GM21390 (cell line): ENCODE results near the gene NUP50.

Source experiments
- ATAC-seq: cut with Tn5 transposase; IDR thresholded peaks from one replicate; pipeline ENCODE4 v1.9.1; 2021; ENCODE audit not compliant: unreplicated experiment

Gene NUP50

DNA sequence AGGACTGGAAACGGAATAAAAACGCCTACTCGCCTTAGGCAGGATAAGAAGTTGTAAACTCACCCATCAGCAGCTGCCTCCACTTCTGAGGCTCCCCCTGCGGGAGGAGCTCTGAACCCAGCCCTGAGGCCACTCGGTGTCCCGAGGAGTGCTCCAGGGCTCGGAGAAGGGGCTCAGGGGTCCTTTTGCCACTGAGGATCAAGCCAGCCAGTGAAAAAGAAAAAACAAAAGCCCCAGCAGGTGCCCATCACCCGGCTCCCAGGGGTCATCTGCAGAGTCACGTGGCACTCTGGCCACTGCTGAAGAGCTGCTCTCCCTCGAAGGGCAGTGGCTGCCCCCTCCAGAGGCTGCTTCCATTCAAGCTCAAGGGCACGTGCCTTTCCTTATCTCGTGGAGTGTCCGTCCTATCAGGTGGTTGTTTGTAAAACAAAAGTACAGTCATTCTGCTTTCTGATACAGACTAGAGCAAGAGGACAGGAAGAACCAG, 29.0 kb downstream of the NUP50 start:
- ATAC-seq: no peak

DNA sequence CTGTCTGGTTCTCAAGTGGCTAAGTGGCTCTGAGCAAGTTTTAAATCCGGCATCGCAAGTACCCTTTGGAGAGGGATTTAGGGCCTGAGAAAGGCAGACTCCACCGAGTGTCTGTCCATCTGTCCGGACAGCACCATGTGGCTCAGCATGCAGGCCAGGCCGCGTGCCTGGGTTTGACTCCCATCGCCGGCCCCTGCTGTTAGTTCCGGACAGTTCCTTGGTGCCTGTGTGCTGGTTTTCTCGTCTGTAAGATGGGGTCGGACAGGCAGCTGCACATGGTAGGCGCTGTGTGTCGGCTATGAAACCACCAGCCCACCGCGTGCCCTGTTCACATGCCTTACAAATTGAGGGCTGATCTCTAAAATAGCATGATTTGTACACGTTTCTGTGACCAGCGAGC, 31.0 kb downstream of the NUP50 start:
- no peak for ATAC-seq

DNA sequence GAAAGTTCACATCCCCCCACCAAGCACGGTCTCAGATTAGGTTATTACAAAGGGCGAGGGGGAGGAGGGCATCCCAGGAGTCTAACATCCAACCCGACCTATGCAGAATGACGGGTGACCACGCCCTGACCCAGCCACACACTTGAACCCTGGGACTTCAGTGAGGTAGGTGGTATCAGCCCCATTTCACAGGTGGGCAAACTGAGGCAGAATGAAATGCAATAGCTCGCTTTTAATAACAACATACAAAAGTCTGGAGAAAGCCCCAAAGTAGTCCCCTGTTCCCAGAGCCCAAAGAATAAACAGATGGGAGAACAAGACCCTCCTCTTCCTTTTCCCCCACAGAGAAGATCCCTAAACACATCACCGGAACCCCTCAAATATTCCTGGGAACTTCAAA, 31.9 kb downstream of the NUP50 start:
- ATAC-seq: no peak

DNA sequence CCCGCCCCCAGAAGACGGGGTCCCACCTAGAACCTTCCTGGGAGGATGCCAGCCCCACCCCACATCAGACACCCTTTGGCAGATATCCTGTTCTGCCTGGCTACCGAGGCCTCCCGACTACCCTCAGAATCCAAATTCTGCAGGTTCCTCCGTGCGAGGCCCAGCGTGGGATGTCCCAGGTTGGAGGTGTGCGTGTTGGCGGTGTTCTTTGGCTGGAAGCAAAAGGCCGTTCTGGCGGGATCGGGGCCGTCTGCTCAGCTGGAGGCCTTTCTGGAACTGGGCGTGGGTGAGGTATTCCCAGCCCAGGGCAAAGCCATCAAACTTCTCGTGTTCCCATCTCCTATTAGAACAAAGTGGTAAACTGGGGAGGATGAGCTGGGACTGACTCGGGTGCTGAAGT, 32.6 kb downstream of the NUP50 start:
- ATAC-seq: no peak

DNA sequence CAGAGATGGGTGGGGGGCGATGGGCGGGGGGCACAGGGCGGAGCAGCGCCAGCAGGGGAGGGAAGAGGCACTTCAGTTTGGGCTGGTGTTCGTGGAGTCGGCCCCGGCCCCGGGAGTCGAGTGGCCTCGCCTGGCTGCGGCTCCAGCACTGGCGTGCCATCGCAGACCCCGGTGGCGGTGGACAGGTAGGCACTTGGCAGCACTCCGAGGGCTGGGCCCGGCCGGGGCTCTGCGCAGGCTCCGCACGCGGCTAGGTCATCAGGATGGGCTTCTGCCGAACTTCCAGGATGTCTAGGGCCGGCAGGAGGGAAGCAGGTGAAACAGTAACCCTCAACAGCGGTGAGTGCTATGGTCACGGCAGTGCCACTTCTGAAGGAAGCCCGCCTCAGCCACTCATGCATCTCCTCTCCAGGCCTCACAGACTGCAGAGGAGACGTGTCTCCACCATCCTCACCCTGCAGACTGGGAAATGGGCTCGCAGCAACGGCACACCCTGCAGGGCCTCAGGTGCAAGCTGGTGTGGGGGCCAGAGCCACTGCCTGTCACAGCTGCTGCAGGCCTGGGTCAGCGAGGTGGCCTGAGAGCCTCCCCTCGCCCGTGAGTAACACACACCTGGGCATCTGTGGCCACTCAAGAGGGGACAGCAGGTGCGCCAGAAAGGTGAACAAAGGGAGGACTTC, 33.3 kb downstream of the NUP50 start:
- no peak for ATAC-seq

DNA sequence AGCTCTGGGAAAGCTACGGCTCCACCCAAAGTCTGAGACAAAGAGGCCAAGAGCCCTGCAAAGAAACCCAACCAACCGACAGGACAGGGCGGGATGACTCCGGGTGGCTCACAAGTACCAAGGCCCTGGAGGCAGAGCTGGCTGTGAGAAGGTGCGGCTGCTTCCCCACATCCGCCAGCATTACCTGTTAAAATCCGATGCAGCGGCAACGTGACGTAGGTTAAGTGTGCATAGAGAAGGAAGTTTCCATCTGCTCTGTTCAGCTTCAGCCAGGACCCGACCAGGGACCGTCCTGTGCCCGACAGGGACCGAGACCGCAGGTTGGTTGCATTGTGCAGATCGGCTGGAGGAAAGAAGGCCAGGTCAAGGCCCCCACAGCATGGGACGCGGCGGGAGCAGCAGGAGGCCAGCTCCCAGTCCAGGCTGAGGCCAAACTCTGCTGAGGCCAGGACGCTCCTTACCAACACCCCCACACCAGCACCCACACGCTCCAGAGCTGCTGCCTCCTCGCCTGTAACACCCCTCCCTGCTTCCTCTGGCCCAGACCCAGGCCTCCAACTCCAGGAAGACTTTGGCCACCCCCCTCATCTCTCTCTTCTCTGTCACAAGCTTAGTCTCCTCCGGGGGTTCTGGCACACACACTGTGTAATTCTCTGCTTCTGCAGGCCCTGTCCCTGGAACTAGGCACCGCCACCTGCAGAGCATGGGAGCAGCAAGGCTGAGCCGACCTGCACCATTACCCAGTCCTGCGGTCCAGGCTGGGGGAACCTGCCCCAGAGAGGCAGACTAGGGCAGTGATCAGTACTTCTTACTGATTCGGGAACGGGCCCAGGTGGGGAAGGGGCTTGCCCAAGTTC, 34.1 kb downstream of the NUP50 start:
- no peak for ATAC-seq

DNA sequence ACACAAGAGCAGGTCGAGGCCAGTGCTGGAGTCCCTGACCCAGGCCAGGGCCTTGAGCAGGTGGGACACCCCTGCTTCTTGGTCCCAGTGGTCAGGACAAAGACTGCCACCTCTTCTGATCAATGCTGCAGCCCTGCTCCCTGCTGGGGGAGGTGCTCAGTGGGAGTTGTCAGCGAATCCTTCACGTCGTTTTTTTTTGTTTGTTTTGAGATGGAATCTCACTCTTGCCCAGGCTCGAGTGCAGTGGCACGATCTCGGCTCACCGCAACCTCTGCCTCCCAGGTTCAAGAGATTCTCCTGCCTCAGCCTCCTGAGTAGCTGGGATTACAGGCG, 34.7 kb downstream of the NUP50 start:
- ATAC-seq: no peak

DNA sequence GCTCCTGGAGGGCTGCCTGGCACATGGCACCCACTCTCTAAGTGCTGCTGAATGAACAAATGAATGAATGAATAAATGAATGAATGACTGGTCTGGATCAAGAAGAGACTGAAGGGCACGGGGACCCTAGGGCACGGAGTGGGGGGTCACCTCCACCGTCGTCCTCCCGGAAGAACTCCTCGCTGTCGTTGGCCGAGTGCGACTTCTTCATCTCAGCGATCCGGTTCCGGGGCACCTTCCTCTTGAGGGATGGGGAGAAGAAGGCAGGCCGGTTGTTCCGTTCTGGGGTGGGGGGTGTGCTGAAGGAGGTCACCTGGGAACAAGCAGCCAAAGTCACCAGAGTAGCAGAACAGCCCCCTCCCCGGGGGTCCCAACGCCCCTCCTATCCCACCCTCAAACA, 36.0 kb downstream of the NUP50 start:
- ATAC-seq: no peak

DNA sequence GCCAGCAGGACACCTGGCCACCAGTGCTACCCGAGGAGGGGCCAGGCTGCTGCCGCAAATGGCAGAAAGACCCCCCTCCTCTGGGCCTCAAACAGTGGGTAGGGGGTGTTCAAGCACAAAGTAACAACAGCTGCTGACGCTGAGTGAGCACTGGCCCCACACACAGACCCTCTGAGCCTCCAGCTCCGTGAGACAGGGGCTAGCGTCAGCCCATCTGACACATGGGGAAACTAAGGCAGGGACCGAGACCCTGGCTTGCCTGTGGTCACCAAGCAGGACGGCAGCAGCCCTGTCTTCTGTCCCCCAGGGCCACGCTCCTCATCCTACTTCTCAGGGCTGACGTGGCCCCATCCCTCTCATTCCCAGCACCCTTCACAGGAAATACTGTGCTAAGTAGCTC, 36.5 kb downstream of the NUP50 start:
- ATAC-seq: no peak

DNA sequence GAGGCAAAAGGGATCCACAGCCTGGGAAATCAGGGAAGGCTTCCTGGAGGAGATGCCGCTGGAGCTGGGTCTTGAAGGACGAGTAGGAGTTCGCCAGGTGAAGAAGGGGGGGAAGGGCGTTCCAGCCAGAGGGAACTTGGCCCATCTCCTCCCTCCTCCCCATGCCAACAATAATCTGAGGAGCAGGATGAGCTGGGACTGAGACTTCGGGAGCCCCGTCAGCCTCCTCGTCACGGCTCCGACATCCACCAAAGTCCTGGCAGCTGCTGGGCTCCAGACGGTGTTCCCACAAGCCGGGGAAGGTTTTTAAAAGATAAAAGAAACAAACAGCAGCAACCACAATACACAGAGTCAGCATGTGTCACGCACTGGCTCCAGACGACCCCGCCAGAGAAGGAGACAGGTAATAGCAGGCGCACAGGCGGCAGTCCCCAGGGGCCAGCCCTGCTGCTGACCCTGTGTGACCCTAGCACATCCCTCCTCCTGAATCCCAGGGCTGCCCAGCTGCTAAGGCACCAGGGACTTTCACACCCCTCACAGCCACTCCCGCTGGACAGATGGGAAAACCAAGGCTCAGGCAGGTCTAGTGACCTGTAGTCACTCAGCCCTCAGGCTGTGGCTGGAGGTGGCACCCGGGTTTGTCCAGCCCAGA, 37.3 kb downstream of the NUP50 start:
- ATAC-seq: no peak

DNA sequence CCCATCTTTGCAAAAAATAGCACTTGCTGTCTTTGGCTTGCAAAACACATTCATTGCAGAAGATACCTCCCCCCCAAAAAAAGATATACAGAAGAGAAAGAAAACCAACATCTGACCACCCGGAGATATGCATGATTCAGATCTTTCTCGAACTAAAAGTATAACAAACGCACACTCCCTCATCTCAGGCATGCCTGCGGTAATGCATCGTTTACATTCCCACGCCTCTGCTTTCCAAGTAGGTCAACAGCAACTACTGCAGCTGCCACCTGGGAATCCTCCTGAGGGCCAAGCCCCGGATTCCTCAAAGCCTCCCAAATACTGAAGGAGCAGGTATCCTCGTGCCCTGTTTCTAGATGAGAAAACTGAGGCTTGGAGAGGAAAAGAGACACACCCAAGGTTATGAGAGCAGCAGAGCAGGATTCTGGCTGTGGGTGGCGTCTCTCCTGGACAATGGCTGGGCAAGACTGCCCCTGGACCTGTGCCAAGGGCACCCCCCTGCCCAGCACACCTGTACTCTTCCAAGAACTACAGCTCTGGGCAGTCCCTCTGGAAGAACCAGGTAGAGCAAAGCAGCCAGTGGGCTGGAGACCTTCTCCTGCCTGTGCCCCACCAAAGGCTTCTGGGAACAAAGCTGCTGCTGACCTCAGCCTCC, 38.1 kb downstream of the NUP50 start:
- ATAC-seq: no peak

DNA sequence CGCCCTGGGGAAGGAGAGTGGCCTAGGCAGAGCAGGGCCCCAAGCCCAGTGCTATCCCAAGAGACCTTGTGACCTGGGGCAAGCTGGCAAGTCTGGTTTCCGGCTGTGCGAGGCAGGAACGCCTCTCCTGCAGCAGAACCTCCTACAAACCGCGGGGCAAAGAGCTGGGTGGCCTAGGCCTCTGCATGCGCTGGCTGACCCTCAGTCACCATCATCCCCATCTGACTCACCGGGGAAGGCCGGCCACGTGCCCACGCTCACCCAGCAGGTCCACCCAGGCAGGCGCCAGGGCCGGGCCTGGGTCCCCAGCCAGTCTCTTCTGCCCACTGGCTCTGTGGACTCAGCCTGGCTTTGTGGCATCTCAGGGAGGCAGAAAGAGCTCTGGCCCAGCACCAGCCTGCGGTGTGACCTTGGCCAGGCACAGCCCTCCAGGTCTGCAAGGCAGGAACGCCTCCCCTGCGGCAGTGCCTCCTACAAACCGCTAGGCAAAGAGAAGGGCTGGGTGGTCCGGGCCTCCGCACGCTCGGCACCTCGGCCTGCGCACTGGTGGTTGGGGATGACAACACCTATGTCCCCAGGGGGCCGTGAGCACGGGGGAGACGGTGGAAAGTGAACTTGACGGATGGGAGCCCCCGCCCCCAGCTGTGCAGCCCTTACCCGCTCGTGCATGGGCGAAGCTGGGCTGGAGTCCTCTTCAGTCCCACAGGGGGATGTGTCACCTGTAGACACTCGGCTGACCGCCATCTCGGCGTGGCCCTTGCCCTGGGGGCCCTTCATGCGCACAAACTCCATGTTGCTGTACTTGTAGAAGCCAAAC, 38.8 kb downstream of the NUP50 start:
- no peak for ATAC-seq

DNA sequence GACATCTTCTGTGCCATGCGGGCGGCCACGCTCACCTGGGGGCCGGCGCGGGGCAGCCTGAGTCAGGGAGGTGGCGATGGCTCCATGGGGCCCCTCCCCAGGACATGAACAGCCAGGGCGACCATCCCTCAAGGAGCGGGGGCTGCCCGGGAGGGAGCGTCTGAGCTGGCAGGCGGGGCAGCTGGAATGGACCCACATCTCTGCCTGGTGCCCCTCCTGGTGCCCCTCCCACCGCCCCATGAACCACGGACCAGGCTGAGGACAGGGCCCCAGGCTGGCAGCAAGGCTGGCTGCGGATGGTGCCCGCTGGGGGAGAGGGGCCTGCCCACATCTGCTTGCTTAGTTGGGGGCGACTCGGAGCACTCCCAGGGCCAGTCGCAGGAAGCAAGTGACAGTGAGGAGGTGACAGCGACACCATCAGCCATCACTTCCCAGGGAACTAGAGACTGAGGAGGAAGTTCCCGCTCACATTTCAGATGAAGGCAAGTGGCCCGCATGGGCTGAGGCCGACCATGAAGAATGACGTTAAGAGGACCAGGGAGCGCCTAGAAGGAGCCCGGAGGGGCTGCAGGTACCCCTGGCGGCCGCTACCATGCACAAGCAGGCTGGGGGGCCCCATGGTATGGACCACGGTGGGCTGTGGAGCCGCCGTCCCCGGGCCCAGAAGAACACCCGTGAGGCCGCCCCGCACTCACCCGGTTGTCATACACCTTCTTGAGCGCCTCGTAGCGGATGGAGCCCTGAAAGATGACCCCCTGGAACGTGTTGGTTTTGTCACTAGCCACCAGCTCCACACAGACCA, 39.6 kb downstream of the NUP50 start:
- no peak for ATAC-seq

DNA sequence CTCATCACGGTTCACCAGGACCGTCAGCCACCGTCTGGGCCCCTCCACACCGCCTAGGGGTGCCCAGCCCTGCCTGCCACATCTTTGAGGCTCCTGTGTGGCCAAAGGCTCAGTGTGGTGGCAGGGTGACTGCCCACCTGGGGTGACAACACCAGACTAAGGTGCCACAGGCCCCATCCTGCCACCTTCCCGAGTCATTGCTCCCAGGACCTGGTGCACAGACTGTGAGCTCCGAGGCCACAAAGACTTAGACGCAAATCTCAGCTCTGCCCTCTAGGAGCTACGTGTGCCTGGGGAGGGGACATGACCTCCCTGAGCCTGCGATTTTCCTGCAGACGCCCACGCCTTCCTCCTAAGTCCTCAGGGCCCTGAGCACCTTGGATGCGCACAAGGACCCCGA, 40.5 kb downstream of the NUP50 start:
- no peak for ATAC-seq

DNA sequence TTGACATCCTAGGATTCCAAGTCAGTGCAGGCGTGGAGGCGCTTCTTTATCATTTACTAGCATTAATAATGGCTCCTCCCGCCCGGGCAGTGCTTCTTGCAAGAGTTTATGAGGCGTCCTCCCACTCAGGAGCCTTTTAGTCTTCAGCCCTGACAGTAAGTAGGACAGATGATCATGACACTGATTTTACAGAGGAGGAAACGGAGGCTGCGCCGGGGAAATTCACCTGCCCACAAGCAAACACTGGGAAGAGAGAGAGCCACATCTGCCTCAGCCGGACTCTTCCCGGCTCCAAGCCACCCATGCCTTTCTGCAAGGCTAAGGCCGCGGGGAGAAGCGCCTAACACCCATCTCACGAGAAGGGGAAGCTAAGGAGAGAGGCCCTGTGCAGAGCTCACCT, 41.1 kb downstream of the NUP50 start:
- no peak for ATAC-seq

DNA sequence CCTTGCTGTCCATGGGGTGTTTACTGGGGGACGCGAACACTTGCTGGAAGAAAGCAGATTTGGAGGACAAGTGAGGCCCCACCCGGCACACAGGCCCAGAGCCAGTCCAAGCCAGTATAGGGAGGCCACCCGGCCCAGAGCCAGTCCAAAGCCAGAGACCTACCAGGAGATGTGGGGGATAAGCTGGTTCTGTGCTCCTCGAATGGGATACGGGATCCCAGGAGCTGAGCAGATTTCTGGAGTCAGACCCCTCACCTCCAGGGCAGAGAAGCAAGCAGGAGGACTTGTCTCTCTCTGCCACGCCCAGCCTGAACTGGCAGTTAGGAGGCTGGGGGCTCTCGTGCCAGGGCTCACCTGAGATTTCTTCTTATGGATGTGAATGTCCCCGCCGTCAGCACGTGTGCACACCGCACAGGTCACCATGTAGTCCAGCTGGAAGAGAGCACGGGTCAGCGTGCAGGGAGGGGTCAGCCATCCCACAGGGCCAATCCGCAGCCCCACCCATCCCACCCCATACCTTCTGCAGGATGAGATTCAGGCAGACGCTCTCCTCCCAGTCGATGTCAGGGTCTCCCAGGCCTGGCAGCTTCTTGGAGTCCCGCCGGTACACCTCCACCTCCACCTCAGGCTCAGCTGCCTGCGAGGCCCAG, 41.7 kb downstream of the NUP50 start:
- ATAC-seq: no peak

DNA sequence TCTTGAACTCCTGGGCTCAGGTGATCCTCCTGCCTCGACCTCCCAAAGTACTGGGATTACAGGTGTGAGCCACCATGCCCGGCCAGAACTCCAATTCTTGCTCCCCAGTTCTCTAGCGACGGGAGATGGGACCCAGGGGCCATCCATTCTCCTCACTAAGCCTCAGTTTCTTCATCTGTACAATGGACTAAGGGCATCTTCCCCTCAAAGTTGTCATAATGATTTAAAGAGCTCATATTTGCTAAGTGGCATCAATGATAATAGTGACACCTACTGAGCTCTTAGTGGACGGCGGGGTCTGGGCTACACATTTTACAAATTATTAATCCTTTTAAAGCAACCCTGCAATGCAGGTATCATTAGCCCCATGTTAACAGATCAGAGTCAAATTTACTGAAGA, 42.5 kb downstream of the NUP50 start:
- ATAC-seq: no peak

DNA sequence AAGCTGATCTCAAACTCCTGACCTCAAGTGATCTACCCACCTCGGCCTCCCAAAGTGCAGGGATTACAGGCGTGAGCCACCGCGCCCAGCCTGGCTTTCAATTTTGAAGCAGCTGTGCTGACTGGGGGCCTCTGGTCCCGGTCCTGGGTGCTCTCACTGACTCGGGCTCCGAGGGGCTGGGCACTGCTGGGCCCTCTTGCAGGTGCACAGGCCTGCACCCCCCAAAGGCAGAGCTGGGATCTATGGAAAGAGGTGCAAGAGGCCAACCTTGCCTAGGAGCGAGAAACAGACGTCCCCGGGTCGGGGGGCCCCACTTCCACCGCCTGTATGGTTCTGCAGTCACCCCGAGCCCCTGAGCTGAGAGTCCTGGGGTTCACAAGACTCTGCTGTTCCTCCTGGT, 43.8 kb downstream of the NUP50 start:
- no peak for ATAC-seq

DNA sequence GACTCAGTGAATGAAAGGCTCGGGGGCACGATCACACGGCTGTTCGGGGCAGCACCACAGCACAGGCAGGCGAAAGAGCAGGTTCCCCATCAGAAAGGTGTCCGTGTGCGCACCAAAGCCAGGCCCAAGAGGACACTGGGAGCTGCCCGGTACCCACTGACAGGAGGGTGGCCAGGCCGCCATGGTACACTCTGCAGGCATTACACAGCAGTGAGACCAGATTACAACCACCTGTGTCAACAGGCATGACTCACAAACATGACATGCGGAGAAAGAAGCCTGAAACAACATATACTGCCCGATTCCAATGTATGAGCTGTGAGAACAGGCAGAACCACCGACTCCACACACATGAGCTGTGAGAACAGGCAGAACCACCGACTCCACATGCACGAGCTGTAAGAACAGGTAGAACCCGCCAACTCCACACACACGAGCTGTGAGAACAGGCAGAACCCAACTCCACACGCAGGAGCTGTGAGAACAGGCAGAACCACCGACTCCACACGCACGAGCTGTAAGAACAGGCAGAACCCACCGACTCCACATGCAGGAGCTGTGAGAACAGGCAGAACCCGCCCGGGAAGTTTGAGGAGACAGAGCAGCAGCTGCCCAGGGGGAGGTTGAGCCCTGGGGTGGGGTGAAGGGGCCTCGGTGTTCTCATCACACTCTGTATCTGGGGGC, 44.4 kb downstream of the NUP50 start:
- no peak for ATAC-seq
